UCSD-AML1 (cell line): ENCODE results near the gene EOGT.
A peak's percentile ranks its signal among the peaks of the same experiment; 100 is the strongest.

Experiments used
- DNase-seq: peaks from one replicate; lab custom pipeline; 2025; ENCODE audit not compliant: unreplicated experiment; lab: John Stamatoyannopoulos, UW

EOGT gene

DNA sequence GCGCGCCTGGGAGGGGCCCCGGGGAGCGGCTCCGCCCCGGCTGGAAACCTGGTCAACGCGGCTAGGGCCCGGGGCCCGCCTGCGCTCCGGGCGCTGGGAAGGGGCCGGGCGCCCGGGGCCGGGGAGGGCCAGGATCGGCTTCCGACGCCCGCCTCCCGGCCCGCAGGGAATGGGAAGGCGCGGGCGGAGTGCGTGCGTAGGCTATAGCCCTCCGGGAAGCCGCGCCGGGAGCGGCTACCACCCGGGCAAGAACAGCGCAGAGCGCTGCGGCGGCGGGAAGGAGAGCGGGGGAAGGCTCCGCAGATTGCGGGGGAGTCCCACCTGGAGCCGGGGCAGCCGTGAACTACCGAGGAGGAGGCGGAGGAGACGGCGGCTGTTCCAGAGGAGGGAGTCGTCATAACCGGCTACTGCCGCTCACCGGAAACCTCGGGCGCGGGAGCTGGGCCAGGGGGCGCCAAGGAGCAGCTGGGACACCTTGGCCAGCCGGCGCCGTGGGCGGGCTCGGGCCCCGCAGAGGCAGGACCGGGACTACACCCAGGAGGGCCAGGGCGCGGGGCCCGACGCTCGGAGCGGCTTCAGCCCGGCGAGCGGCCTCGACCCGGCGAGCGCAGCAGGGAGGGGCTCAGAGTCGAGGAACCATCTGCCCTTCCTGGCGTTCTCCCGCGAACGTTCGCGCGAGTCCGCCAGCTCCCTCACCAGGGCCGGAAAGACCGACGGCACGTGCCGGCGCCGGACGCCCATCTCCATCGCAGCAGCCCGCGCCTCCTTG, at the start of gene EOGT:
TSS of gene EOGT (minus strand) at position 432 of the 769 bp plus-strand sequence. CDS start 3,838 bp downstream, outside the sequence.
- DNase-seq: peak; percentile 88

DNA sequence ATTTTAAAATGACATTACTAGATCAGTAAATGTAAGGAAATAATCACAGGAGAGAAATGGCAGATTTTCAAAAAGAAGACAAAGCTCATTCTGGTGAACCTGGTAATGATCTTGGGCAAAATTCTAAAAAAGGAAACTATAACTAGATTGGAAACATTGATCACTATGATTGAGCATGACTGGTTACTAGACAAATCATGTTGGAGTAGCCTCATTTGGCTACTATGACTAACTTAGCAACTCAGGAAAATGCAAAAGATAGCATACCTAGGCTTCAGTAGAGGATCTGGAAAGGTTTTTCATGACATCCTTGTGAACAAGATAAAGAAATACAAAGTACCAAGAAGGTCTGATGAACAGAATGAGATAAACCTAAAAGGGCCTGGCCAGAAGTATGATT, 46.2 kb upstream of the EOGT start:
- no peak for DNase-seq

DNA sequence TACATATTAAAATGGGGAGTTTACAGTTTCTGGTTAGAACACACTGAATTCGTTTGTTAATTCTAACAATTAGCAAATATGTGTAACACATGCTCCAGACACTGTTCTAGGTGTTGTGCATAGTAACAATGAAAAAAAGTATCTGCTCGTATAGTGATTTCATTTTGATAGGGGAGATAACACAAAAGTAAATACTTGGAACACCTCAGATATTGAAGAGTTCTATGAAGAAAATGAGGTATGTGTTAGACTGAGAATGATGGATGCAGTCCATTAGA, 45.4 kb upstream of the EOGT start:
- no peak for DNase-seq

DNA sequence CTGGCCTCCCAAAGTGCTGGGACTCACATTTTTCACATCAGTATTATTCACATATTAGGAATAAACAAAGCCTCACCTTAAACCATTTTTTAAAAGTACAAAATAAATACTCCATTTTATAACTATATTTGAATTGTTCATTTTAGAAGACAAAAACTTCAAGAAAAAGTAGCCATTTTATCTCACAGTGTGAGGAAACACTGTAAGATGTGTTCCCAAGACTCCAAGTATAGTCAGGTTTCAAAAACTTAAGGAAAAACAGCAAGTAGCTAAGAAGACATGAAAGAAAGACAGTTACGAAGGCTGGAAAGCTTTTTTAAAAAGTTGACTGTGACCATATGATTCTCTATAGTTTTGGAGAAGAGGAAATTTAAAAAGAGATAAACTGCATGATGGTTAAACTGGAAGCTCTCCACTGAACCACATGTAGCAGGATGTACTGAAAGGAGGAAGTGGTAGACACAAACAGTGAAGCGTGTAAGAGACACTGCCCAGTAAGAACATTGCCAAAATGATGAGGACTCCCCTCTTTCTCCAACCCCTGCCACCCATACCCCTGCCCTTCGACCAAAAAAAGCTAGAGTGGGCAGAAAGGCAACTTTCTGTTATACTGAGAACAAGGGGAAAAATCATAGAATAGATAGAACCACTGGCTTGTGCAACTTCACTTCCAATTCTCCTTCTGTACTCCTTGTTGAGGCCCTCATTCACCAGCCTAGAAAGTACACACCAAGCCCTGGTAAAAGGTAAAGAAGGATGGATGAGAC, 44.9 kb upstream of the EOGT start:
- peak; percentile 19 for DNase-seq

DNA sequence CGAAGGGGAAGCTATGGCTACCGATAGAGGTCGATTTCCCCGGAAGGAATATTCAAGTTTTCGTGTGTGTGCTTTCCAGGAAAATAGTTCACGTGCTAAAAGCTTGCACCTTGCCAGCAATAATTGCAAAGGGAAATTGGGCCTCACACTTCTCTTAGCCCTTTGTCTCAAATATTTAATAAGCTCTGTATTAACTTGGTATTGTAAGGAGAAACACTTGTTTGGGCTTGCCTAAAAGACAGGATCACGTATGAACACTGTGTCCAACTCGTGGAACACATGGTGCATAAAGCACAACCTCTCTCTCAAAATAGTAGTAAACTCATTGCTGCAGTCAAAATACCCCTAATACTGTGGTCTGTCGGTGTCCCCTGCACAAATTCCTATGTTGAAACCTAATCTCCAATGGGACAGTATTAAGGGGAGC, 39.0 kb upstream of the EOGT start:
- DNase-seq: no peak

DNA sequence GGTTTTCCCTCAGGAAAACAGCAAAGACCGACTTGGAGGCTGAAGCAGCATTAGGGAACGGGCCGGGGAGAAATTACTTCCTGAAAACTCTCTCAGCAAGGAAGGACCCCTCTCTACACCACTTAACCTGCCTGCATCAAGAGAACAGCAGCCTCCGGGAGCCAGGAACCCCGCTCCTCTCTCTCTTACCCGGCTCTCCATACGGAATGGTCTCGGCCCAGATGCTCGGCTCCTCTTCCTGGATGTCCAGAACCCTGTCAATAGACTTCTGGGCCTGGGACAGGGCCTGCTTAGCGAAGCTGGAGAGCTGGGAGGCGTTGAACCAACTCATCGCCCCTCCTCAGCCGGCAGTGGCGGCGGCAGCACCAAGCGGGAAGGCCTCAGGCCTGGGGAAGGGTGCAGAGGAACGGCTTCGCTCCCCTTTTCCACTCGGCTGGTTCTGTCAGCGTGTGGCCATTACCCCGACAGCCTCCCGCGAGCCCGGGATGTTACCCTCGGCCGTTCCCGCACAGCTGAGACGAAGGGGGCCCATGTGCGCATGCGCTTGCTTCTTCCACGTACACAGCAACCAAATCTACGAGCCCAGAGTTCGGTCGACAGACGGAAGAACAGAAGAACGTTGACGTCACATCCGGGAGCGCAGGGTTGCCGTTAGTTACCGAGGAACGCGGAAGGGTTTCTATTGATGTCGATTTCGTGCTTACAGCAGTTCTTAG, 38.4 kb upstream of the EOGT start, which contains the start of gene TMF1:
TSS of gene TMF1 (minus strand) at position 578 of the 716 bp plus-strand sequence. CDS start at position 331, 247 bp downstream.
- DNase-seq: no peak

DNA sequence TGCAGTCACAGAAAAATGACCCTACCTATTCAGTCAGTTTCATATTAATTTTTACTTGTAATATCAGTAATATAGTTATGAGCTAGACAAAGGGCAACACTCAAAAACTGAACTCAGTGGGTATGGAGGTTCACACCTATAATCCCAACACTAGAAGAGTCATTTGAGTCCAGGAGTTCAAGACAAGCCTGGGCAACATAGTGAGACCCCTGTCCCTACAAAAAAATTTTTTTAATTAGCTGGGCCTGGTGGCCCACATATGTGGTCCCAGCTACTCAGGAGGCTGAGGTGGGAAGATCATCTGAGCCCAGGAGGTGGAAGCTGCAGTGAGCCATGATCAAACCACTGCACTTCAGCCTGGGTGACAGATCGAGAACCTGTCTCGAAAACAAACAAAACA, 35.5 kb upstream of the EOGT start:
- no peak for DNase-seq

DNA sequence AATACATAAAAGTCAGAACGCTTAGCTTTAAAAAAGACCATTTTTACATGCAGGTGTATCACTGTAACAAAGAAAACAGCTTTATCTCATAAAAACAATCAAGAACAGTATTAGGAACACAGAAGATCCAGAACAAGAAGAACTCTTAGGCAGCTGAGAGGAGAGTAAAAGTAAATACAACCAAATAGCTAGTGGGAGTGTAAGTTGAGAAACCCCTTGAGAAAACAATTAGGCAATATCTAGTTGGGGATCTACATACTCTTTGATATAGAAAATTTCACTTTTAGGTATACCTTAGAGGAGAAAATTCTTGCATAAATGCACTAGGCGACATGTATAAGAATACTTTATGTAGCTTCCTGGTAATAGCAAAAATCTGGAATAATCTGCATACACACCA, 31.1 kb upstream of the EOGT start:
- DNase-seq: no peak

DNA sequence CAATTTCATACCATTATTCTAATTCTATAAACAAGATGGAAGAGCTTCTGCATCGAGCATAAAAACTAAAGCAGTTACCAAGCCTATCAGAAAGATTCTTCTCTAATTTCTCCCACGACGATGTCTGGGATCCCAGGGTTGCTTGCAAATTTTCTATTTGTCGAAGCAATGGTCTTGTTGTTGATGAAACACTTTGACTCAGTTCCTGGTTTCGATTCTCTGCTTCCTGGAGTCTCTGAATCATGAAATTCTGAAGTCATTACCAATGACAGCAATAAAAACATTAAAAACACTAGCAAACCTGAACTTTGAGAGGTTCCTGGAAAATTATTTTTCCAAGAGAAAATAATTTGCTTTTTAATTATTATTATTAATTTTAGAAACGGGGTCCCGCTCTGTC, 20.0 kb upstream of the EOGT start:
- DNase-seq: no peak

DNA sequence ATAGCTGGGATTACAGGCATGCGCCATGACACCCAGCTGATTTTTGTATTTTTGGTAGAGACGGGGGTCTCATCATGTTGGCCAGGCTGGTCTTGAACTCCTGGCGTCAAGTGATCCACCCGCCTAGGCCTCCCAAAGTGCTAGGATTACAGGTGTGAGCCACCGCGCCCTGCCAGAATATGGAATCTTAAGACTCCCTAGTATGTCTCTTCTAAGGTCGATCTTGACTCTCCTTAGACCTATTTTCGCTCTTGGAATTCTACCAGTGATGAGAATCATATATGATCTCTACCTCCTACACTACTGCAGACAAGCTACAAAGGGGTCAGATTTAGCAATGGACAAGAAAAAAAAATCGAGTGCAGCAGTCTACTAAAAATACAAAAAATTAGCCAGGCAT, 19.3 kb upstream of the EOGT start:
- no peak for DNase-seq

DNA sequence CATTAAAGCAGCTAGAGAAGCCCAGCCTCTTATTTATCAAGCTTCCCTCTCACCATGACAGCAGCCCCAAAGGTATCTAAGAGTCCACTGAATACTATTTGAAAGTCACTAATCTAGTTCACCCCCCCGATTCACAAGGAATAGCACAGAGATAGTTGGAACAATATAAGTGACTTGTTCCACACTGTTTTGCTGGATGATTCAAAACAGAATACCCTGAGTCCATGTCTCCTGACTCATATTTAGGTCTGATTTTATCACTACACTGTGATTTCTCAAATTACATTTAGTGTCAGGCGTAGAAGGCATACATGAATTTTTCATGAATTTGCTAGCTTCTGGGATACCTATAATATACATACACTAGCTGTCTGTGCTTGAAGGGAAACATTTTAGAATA, 18.7 kb upstream of the EOGT start:
- no peak for DNase-seq

DNA sequence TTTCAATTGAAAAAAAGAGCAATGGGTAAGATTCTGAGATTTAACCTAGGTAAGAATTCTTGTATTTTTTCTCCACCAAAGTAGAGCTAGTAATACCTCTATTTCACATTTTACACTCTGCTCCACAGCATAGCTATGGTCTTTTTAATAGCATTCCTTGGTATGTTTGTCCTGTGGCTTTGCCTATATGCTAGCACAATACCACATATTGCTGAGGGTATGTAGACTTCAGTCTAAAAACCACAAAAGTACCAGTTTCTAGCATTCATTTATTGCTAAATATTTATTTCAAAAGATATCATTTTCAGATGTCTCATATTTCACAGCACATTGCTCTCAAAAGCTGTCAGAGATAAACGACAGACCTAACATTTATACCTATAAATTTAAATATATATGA, 18.2 kb upstream of the EOGT start:
- DNase-seq: no peak

DNA sequence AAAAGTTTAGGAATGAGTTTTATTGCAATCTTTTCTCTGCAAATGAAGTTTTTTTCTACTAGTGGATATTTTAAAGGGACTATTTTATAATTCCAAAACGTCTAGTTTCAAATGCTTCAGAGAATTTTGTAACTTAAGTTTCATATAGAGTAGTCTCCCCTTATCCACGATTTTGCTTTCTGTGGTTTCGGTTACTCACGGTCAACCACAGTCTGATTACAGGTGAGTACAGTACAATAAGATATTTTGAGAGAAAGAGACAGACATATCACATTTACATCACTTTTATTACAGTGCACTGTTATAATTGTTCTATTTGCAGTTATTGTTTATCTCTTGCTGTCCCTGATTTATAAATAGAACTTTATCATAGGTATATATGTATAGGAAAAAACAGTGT, 7.4 kb upstream of the EOGT start:
- no peak for DNase-seq

DNA sequence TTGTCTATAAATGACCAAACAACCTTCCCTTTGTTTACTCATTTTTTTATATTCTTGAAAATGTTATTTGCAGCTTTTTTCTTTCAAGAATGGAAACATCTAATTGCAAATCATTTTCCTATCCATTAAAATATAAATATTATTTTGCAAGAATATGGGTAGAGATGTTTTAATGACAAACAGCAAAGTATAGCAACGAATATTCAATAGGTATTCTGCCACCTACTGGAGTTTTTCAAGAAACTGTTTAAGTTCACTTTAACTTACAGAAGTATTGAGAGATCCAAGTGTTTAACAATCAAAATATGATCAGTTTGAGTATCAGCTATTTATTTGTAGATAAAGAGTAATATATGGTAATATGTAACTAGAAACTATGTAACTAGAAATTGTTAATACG, 6.9 kb upstream of the EOGT start:
- DNase-seq: no peak

DNA sequence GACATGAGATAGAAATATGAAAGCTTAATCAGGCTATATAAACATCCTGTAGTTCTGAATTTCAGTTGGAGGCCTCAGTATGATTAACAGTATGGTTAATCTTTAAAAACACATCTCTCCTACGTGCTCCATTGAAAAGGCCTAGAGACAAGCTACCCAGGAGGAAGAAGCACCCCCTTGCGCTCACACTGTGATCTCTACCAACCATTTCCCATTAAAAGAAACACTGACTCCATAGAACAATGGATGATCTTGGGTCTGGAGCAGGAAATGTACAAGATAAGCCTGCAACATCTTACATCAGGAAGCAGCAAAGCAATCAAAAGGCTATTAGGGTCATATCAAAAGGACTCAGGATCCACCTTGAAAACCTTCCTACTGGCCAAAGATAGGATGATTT, 3.4 kb upstream of the EOGT start:
- DNase-seq: no peak

DNA sequence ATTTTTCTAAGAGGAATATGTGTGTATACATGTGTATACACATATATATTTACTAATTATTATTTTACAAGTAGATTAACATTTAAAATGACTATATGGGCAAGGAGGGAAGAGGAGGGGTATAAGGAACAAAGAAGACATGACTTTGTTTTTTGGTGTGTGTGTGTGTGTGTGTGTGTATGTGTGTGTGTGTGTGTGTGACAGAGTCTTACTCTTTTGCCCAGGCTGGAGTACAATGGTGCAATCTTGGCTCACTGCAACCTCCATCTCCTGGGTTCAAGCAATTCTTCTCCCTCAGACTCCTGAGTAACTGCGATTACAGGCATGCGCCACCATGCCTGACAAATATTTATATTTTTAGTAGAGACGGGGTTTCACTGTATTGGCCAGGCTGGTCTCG, 2.6 kb upstream of the EOGT start:
- no peak for DNase-seq

DNA sequence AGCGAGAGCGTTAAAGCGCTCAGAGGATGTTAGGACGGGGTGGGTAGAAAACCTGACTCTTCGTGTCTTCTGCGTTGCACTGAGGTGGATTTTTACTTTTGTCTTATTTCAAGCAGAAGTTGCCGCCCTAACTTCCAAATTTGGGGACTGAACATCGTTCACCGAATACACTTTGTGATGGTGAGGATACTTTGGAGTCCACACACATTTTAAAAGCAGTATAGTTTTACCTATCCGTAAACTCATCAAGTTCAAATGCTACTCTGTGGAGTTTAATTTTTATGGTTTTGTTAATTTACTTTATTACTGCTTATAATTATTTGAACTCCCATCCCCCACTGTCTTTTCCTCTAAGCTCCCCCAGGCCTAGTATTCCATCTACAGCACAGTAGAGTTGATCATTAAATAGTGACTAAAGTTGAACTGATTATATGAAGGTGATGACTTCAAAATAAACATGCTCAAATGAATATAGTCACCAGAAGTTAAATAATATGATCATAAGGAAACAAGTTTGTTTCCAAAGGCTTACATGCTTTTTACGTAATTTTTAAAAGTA, 617 bp upstream of the EOGT start:
- DNase-seq: no peak

DNA sequence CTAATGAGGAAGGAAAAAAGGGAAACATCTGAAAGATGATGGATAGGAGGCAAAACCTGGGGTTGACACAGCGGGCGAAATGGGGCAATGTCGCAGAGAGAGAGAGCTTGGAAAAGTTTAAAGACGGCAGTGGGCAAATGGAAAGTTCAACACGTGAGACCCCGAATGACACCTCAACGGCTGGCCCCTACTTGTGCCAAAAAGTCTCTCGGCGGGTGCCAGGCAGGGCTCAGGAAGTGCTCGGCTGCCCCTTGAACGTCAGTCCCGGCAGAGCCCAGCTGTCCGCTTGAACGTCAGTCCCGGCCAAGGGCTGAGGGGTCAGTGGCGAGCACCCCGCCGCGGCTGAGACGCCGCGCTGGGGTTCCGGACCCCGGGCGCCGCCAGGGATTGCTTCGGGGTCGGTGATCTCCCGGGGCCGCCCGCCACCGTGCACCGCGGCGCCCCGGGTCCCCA, 658 bp downstream of the EOGT start:
- peak; percentile 60 for DNase-seq

DNA sequence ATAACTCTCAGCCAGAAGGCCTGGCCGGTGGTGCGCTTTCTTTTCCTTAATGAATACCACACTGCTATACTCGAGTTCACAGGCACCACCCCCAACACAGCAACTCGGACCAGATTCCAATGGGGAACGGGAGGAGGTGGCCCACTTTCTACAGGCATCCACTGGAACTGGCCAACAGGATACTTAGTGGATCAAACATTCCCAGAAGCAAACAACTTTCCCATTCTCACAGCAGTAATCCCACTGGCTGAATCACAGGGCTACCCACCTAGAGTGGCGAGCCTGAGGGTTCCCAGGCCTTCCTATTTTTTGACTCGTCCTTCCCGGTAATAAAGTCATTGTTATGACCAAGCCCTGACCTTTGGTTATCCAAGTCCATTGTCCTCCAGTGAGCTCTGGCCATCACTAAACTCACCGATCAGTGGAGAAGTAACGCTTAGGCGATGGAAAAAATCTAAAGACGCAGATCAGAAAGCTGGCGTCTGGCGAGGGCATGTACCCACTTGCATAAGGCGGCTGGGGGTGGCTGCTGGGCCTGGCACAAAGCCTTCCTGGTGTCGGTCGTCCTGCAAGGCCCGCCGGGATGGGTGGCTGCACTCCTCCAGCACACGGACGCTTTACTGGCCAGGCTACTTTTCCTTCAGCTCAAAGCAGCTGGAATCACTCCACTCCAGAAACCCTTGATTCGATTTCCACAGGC, 1.2 kb downstream of the EOGT start:
- DNase-seq: no peak

DNA sequence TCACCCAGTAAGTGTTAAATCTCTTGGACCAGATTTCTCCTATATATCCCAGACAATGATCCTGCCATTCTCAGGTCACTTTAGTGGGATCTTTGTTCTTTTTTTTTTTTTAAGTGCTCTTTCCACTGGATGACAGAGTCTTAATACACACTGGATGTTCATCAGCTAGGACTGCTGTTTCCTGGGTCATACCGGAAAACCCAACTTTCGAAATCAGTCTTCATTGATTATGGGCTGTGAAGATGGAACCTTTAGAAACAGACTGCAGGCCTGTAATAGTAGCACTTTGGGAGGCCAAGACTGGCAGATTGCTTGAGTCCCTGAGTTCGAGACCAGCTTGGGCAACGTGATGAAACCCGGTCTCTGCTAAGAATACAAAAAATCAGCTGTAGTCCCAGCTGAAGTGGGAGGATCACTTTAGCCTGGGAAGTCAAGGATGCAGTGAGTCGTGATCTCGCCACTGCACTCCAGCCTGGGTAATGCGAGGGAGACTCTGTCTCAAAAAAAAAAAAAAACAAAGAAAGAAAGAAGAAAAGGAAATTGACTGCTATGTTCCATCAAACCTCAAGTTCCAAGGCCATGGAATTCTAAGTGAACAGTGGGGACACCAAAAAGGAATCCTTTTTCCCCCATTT, 2.3 kb downstream of the EOGT start:
- DNase-seq: no peak
